NCI-H510A treated with DMSO at 0.1 percent for 48 hours (cell line): Measurements from ENCODE around the gene RGS3.

Experiments used
- DNase-seq: peaks from one replicate; lab custom pipeline; 2025; lab: John Stamatoyannopoulos, UW

The RGS3 gene

DNA sequence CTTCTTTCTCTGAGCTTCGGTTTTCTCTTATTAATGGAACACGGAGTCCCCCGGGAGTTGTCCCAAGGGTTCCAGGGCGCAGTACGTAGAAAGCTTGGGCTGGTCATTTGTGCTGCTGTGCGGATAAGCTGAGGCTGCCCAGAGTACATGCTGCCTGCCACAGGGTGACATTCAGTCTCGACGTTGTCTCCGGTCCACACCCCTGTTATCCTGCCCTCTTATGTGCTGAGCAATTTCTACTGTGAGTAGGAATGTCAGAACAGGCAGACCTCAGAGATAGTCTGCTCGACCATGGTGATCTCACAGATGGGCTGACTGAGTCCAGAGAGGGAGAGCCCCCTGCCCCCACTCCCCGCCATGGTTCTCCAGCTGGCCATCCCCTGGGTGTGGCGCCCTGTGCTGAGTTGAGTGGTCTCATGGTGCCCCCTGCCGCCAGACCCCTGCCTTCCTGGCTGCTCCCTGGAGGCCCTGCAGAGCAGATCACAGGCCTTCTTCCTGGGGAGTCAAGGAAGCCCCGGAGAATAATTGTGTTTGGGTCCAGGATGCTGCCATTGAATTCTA lies 124.0 kb downstream of the RGS3 start:
- DNase-seq: no peak

- DNase-seq: no peak
These were observed 124.8 kb downstream of the RGS3 start for GRCh38 chr9:113588242-113588810.

DNA sequence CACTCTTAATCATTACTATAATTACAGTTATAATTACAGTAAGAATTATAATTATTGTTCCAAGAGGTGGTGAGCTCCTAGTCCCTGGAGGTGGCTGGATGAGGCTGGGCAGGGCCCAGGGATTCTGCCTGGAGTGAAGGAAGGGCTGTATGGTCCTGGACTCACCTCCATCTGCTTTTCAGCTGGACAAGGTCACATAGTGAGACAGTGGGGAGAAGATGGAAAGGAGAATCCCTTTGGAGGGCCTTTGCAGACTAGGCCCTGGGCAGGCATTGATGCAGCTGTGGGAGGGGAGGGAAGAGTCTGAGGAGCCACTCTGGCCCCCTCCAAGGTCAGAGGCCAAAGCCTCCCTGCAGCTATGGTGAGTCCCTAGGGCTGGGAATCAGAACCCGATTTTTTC lies 125.4 kb downstream of the RGS3 start:
- DNase-seq: no peak

DNA sequence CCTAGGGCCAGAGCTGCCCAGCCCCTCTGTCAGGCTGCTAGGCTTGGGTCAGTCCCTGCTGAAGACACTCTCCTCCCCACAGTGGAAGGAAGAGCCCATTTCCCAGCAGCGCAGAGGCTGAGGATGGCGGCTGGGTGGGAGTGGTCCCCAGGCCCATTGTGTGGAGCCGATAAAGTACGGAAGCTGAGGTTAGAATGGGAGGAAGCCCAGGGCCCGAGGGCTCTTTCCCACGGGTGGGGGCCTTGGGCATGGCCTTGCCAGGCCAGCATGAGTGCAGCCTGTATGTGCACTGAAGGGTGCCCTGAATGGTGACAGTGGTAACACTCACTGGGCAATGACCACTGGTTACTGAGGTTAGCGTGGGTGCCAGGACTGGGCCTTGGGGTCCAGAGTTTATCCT lies 125.9 kb downstream of the RGS3 start:
- no peak for DNase-seq

GRCh38 chr9:113589890-113590289 lies 126.4 kb downstream of the RGS3 start:
- DNase-seq: no peak

- DNase-seq: no peak
These were observed 126.9 kb downstream of the RGS3 start for GRCh38 chr9:113590389-113590788.

DNA sequence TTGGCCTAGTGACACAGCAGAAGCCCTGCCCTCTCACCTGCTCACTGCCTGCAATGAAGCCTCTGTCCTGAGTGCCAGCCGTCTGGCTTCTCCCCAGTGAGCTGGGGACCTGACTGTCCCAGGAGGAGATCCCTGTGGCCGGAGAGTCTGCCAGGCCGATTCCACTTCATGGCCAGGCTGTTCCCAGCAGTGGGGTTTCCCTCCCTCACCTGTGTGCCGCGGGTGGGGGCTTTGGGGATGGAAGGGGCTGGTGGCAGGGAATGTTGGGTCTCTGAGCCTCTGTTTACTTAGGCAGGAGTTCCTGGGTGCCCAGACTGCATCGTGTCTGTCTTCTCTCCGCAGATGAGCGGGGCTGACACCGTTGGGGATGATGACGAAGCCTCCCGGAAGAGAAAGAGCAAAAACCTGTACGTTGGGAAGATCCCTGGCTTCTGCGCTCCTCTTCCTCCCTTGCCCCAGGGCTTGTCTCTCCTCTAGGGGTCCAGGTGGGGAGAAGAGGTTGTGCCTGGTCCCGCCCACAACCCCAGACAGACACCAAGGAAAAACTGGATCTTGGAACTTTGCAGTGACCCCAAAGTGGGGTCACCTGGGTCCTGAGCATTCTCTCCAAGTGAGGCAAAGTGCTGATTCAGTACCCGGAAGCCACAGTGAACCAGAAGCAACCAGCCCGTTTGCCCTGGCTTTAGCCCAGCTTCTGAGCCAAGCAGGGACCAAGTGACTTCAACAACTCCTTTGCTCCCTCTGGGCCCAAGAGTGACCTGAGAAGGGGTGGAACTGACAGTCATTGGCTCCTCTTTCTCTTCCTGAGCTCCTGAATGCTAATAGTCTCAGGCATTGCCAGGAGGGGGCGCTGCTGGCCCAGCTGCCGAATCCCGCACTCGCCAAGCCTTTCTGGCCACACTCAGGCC lies 127.7 kb downstream of the RGS3 start:
- peak; percentile 11 for DNase-seq

- no peak for DNase-seq
These were observed 128.5 kb downstream of the RGS3 start for GRCh38 chr9:113591899-113592625.

DNA sequence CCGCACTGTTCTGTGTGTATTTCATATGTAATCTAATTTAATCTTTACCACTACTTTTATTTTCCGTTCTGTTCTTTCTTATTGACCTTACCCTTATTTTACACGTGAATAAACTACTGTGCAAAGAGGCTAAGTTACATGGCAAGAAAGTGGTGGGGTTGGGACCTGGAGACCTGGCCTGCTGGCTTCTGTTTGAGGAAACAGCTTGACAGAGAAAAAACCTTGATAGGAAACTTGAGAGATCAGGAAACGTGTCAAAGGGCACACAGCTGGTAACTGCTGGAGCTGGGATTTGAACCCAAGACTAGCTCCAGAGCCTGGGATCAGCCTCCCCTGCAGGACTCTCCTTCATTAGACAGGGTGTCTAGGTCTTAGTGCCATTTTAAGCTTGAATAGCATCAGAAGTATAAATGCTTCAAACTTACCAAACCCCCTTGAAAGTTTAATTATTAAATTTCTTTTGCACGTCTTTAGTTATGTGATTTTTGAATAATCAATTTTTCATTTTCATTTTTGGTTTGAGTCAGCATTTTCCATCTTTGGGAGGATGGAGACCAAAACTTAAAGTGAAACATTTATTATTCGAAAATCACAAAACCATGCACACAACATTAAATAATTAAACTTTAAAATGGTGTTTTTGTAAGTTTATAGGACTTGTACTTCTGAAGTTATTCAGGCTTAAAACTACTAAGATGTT lies 129.5 kb downstream of the RGS3 start:
- no peak for DNase-seq

DNA sequence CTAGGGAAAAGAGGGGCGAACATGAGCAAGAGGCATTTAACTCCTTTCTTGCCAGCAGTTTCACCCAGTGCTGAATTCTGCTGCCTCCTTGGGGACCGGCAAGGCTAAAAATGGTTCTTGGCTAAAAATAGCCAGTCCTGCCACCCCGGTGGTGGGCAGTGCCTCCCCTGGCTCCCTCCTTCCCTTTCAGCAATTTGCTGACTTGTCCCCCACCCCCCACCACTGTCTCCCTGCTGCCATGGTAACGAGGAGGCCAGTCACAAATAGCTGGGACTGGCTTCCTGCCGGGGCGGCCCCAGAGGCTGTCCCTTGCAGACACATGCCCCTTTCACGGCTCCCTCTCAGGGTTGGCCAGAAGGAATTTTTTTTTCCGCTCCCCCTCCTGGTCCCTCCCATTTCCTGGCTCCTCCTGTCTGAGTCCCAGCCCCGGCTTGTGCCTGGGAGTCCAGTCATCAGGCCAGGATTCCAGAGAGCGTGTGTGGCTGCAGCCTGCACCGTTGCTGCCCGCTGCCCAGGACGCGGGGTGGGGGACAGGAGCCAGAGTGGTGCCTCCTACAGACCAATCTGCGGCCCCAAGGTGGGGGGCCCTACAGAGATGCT lies 130.3 kb downstream of the RGS3 start:
- no peak for DNase-seq

- no peak for DNase-seq
These were observed 131.2 kb downstream of the RGS3 start for GRCh38 chr9:113594484-113595299.

DNA sequence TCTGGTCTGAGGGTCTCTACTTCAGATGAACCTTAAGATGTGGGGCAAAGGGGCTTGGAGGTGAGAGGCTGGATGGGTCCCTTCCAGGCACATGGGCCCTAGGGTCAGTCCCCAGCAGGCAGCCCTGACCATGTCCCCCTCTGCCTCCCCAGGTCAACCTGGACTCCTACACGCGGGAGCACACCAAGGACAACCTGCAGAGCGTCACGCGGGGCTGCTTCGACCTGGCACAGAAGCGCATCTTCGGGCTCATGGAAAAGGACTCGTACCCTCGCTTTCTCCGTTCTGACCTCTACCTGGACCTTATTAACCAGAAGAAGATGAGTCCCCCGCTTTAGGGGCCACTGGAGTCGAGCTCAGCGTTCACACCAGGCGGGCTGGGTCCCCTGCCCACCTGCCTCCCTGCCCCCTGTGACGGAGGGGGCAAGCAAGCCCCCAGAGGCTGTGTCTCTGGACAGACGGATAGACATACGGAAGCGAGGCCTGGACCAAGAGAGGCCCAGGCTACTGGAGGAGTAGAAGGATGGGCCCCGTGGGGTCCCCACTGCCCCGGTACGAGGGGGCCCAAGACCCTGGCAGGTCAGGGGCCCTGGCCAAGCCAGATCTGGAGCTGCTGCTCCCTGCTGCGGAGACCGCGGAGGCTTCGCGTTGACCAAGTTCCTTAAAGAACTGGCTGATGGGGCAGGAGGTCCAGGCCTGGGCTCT lies 133.2 kb downstream of the RGS3 start:
- DNase-seq: no peak

DNA sequence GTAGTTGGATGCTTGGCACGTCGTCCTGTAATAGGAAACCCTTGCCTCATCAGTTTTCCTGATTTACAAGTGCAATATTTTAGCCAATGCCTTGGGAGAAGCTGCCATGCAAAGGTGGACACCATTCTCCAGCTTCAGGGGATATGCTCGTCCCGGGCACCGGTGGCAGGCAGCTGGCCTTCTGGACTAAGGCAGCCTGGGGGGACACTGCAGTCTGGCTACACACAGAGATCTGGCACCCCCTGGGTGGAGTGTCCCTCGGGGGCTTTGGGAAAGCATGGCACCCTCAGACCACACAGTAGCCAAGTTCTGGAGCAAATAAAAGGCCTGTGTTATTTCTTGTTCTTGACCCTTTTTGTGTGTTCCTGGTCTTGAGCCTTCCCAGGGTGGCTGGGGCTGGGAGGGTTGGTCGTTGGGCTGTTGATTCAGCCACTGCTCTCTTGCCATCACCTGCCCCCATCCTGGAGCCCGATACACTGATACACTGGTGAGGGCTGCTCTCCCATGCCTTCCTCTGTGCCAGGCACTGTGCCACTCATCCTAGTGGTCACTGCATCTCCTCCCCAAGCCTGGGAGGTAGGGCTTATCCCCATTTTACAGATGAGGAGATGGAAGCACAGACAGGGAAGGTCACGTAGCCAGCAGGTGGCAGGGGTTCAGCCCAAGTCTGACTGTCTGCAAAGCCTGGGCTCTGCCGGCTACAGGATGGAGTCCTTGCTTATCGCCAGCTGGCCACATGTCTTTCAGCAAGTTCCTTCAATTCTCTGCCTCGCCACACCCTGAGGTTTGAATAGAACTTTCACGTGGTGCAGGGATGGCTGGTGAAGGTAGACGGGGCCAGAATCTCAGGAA lies 134.1 kb downstream of the RGS3 start:
- DNase-seq: no peak

- DNase-seq: no peak
These were observed 134.9 kb downstream of the RGS3 start for GRCh38 chr9:113598451-113598850.

- no peak for DNase-seq
These were observed 135.4 kb downstream of the RGS3 start for GRCh38 chr9:113598883-113599282.

DNA sequence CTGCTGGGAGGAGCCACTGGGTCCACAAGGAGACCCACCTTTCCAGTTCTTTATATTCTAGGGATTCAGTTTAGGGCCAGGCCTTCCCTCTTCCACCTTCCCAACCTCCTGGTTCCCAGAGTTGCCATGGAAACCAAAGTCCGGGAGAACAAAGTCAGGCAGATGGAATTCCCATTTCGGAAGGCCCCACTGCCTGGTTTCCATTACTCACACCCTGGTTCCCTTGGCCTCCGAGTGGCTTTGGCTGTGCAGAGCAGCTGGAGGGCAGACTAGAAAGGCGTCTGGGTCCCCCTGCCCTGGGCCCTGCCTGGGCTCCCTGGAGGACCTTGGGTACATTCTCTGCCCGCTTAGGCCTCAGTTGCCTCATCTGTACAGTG lies 136.1 kb downstream of the RGS3 start:
- DNase-seq: no peak

DNA sequence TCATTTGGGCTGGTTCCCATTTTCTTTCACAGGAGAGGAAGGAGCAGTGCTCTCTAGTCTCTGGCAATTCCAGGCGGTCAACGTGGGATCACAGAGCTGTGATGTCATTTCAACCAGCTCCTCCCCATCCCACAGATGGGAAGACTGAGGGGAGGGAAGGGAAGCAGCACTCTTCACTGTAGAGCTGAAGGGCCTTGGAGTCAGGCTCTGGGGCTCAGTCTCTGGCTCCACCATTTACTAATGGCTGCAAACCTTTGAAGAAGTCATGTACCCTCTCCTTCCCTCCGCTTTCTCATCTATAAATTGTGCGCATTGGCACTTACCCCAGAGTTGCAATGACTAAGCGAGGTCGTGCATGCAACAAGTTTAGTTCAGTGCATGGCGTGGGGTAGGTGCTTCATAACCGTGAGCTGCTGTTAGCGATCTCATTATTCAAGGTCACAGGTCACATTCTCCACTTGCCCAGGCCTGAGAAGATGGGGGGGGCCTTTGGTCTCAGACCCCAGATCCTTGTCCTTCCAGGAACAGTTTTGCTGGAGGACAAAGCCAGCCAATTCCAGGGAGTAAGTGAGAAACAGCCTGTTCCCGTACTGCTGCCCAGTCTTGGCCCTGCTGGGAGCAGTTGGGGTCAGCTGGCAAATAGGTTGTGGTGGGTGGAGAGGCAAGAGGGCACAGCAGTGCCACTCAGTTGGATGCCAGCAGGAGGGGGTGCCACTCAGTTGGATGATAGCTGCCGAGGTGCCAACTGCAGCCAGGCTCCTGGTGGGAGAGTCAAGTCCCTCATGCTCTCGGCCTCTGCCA lies 136.7 kb downstream of the RGS3 start:
- no peak for DNase-seq

DNA sequence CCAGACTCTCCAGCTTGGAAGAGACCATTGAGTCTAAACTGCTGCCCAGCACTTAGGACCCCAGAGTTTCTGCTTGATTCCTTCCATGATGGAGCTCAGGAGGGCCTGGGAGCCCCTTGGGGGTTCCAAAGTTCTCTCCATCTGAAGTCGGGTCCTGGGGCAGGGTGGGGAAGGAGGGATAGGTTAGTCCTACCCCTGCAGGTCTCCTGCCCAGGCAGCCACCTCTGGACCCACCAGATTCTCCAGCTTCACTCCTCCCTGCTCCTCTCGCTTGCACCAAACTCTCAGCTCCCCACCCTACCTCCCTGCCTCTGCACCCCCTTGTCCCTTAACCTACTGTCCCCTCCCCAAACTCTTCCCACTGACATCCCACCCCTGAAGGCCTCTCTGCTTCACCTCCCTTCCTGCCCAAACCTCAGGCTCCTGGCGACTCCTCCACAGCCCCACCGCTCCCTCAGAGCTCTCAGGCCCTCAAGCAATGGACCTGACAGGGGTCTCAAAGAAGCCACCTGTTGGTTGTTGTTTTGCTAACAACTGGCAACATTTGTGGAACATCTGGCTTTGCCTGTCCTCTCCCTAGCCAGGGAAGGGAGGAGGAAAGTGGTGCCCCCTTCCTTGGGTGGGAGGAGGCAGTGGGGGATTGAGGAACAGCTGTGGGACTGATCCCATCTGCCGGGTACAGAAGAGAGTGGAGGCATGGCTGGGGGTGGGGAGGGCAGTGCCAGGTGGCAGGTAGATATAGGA lies 137.5 kb downstream of the RGS3 start:
- DNase-seq: no peak
